AG04449 (cell line): ENCODE results near the gene GRN.

ENCODE experiments used
- CTCF ChIA-PET: fragments of 350-600 bp; formaldehyde crosslinking; extraction: SDS; loops from one replicate; lab custom pipeline; 2021; ENCODE audit warnings: antibody characterized with exemption; lab: Yijun Ruan, JAX
- POLR2A ChIA-PET: fragments of 400-600, 350-600 bp; formaldehyde crosslinking; extraction: SDS; loops from one replicate; lab custom pipeline; 2020; ENCODE audit warnings: antibody characterized with exemption, inconsistent platforms; lab: Yijun Ruan, JAX
- DNase-seq: peaks from one replicate; pipeline ENCODE4 v3.0.0-alpha.2; 2010; ENCODE audit warnings: low read depth, low spot score
- H3K4me3 ChIP-seq: 2 replicates; pipeline ENCODE4 v1.5.1; 2011; ENCODE audit warnings: low read depth, mild to moderate bottlenecking, control low read depth, low read length
- CTCF ChIP-seq: IDR thresholded peaks from one replicate; pipeline ENCODE4 v1.5.1; 2011; ENCODE audit warnings: mild to moderate bottlenecking, moderate library complexity, low read length, control low read depth, inconsistent platforms; ENCODE audit not compliant: insufficient read depth; ENCODE audit errors: missing control alignments

The GRN gene

DNA sequence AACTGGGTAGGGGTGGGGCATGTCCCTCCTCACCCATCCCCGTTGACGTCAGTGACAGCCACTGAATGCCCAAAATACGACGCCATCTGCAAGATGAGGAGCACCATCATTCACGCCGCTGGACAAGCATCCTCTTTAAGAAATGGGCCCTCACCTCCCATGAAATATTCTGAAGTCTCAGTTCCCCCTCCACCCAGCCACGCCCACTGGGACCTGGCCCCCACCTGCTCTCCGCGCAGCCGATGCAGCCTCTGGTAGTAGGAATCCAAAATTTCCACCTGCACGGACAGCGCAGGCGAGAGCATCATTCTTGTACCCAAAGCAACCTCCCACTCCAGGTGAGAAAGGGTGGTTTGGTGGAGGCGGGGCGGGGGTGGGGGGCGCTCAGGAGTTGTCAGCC is 38.8 kb downstream of the GRN start:
- CTCF ChIA-PET = interaction anchor here (1.5 to 2.2 kb wide), 3 partner anchors 13 to 25 kb away, joined by 3 to 8 read pairs (median 7); partner anchors contain the start of gene FAM171A2
- POLR2A ChIA-PET = no interaction called here
- TF ChIP-seq CTCF = no peak
- no peak overlapping the region for H3K4me3 ChIP-seq
- DNase-seq = no peak

DNA sequence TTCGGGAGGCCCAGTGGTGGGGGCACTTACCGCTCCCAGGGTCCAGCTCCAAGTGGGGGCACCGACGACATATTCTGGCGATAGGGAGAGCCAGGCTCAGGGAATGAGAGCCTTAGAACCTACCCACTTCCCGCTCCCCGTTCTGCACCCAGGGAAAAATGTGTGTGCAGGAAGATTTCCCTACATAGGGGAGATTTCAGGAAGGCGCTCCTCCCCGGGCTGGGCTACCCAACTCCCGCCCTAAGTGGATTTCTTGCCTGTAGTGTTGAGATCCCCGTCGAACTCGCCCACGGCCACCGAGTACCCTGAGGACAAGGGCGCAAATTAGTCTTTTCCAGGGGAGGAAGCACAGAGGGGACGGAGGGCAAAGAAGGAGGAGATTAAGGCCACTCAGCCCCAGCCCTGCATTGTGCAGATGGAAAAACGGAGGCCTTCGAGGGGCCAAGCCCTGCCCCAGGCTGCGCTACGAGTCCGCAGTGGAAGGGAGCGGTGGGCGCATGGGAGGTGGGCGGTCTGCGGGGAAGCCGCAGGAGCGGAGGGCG is 39.2 kb downstream of the GRN start:
- CTCF ChIA-PET = interaction anchor here (1.3 to 2.3 kb wide), 4 partner anchors 8 to 139 kb away, joined by 4 to 10 read pairs (median 8); no protein-coding TSS in a partner anchor
- no peak overlapping the region; the same call in 1 of the 2 replicates for H3K4me3 ChIP-seq
- no peak for DNase-seq
- POLR2A ChIA-PET = interaction anchor here (1.0 kb wide), 1 partner anchor 276 kb away, joined by 3 read pairs; no protein-coding TSS in a partner anchor
- no peak for TF ChIP-seq CTCF

DNA sequence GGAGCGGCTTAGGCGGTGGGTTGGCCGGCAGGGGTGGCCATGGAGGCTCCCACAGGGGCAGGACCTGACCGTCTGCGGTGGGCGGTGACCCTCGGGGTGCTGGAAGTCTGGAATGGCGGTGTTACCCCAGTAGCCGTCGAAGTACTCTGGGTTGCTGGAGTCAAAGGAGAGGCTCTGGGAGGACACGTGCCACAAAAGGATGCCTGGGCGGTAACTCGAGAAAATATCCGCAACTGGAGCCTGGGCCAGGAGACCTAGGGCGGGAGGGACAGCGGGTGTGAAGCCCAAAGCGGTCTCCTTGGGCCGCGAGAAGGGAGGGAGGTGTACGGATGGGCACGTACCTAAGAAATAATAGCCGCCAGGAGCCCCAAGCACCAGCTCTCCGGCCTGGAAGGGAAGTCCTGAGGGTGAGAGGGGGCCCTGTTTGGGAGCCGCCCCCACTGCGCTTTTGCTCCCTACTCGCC is 39.8 kb downstream of the GRN start:
- no peak for DNase-seq
- ChIA-PET CTCF (interaction anchor here (0.7 to 2.9 kb wide), 9 partner anchors 9 to 249 kb away, joined by 3 to 18 read pairs (median 7); partner anchors contain the start of gene FAM171A2), POLR2A (interaction anchor here (1.0 kb wide), 1 partner anchor 276 kb away, joined by 3 read pairs; no protein-coding TSS in a partner anchor)
- H3K4me3 ChIP-seq = peak overlapping the region; percentile 62
- no peak for TF ChIP-seq CTCF

DNA sequence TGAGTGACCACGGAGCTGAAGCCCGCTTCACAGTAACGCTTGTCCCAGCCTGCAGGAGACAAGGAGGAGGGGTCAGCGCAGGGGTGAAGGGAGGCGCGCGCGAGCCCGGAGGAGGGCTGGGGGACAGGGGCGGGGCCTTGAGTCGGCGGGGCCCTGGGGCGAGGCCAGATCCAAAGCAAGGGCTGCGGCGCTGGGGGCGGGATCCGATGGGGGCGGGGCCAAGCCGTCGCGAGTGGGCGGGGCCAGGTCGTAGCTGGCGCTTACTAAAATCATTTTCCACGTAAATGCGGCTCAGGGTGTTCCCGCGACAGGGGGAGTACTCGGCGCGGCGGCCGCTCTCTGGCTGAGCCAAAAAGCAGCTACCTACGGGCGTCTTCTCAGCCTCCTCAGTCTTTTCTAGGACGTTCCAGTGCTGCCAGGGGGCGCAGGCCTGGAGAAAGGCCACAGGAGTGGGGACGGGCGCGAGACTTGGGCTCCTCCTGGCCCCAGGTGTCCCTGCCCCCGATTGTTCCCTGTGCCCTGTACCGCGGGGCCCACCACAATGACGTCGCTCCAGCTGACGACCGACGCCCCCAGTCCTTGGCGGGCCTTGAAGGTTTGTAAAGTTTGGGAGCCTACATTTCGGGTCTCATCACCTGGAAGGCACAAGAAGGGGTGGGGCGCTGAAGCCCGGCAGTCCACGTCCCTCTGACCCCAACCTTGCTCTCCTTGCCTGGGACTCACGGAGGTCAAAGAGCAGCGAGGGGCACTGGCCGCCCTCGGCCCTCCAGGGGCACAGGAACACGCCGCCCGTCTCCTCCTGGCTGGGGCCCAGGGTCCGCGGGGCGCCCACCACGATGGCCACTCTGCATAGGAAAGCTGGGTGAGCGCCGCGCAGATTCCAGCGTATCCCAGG is 40.4 kb downstream of the GRN start:
- TF ChIP-seq CTCF = no peak
- no peak for DNase-seq
- ChIA-PET CTCF (interaction anchor here (0.7 to 2.9 kb wide), 11 partner anchors 9 to 248 kb away, joined by 3 to 18 read pairs (median 5); partner anchors contain the start of gene FAM171A2), POLR2A (interaction anchor here (0.6 to 1.0 kb wide), 3 partner anchors 10 to 277 kb away, joined by 3 to 5 read pairs (median 3); no protein-coding TSS in a partner anchor)
- H3K4me3 ChIP-seq = peak overlapping the region; percentile 62

GRCh38 chr17:44386182-44386525 is 41.1 kb downstream of the GRN start:
- CTCF ChIA-PET = interaction anchor here (0.7 to 2.9 kb wide), 8 partner anchors 10 to 248 kb away, joined by 3 to 18 read pairs (median 6); partner anchors contain the start of gene FAM171A2
- DNase-seq = no peak
- POLR2A ChIA-PET = no interaction called here

More at GRCh38 chr17:44386182-44386525, 41.1 kb downstream of the GRN start:
- TF ChIP-seq CTCF = no peak
- peak overlapping the region; percentile 62; the same call in 1 of the 2 replicates for H3K4me3 ChIP-seq
